HG03469 (cell line): ENCODE measurements around the gene ARMH1.
"Not testable (repeated sequence)": the region's sequence is repeated elsewhere in the genome, so short reads cannot be mapped to it uniquely, and the experiment has no call there.

ENCODE experiments used
- ATAC-seq: cut with Tn5 transposase; IDR thresholded peaks from one replicate; pipeline ENCODE4 v1.9.1; 2021; ENCODE audit warnings: mild to moderate bottlenecking, moderate library complexity, moderate number of reproducible peaks; ENCODE audit not compliant: unreplicated experiment

The ARMH1 gene

DNA sequence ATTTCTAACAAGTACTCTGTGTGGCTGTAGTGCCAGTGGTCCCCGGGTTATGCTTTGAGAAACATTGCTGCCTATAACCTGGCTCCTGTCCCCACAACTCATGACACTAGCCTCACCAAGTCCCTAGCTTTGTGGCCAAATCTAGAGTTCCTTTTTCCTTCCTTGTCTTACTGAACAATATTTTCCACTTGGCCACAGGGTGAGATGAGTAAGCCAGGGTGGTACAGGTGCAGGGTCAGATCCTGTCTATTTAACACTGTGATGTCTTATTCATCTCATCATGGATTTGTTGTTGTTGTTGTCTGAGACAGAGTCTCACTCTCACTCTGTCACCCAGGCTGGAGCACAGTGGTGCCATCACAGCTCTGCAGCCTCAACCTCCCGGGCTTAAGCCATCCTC lies 18.6 kb downstream of the ARMH1 start:
- ATAC-seq, result no peak

DNA sequence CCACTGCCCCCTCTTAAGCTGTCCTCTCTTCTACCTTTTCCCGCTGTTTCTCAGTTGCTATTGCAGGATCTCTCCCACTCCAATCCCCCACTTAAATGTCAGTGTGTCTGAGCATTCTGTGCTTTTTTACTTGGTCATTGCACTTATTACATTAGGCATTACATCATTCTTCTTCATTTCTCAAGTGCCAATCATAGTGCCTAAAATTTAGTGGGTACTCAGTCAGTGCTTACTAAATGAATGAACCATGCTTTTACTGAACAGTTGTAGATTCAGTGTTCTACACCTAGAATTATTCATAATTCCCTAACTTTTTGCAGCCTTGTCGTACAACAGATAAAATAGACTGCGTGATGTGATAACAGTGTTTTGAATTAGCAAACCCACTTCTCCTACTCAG lies 19.4 kb downstream of the ARMH1 start:
- ATAC-seq, result no peak

DNA sequence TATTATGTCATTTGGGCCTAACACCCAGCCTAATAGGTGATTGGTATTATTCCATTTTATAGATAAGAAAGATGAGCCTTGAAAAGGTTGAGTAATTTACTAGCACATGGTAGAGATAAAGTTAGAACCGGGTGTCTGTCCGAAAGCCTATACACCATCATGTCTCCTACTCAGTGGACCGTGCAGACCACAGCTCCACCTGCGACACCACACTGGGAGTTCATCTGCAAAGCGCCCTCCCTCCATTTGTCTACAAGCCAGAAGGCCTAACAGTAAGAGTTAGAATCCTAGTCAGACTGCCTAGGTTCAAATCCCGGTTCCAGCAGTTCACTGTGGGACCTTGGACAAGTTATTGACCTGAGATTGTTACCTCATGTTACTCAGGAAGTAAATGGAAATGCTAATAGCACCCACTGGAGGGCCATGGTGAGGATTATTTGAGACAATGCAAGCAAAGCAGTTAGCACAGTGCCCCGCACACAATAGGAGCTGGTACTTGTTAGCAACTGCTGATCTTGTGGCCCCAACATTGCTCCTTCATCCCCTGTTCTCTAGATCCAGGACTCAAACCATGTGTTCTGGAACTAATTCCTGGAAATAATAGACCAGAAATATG lies 20.5 kb downstream of the ARMH1 start:
- ATAC-seq, result no peak

DNA sequence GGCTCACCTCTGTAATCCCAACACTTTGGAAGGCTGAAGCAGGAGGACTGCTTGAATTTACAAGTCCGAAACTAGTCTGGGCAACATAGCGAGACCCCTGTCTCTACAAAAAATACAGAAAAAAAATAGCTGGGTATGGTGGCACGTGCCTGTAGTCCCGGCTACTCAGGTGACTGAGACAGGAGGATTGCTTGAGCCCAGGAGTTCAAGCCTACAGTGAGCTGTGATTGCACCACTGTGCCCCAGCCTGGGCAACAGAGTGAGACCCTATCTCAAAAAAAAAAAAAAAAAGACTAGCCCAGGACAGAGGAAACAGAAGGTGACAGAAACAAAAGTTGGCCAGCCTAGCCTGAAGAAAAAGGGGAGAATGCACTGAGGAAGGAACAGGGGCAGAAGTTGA lies 21.2 kb downstream of the ARMH1 start:
- ATAC-seq, result no peak

DNA sequence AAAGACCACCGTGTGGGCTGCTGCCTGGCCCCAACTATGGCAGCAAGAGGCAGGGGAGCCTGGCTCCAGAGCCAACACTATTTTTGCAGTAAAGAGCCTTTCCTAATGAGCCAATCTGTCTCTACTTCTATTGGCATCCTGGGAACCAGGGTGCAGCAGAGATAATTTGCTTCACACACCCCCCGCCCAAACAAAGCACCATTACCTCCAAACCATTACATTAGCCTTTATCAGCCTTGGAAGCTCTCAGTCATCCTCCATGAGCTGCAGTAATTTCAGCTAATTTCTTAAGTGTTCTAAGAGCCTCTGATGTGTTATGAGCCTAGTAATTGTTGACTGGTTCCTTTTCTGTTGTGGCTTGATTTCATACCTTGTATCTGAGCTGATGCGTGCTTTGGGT lies 21.6 kb downstream of the ARMH1 start:
- ATAC-seq, result no peak

DNA sequence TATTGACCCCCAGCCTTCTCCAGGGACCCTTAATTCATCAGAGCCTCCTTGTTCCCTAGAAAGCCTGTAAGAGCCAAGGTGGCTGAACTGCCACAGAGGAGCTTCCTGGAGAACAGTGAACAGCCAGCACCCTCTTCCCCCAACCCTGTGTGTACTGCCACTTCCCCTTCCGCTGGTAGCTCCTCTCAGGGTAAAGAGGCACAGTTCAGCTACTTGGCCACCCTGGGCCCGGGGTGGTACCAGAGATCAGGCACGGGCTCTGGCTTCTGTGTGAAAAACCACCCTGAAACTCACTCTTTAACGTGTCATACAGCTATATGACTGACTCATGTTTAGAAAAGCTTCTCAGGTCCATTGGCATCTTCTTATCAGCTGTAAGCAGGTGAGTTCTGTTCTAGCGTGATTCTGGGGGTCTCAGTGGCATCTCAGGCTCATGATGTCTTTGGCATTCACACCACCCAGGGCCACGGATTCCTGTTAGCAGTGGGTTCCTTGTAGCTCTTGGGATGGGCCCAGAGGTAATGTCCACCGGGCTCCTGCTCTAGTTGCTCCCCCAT lies 22.4 kb downstream of the ARMH1 start:
- ATAC-seq, result no peak

DNA sequence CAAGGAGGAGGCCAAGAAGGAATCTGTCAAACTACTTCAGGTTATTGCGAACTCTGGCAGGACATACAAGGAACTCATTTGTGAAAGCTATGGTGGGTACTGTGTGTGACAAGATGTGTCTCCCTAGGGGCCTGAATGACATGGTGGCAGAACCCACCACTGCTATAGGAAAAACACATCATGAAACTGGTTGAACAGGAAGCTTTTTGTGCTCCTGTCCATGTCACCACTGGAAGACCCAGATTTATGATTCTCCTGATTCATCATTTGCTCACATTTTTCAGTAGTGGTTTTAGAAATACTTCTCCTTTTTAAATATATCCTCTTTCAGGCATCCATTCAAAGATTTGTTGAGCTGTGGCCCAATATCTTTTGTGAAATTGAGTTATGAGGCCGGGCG lies 23.6 kb downstream of the ARMH1 start:
- no peak for ATAC-seq

DNA sequence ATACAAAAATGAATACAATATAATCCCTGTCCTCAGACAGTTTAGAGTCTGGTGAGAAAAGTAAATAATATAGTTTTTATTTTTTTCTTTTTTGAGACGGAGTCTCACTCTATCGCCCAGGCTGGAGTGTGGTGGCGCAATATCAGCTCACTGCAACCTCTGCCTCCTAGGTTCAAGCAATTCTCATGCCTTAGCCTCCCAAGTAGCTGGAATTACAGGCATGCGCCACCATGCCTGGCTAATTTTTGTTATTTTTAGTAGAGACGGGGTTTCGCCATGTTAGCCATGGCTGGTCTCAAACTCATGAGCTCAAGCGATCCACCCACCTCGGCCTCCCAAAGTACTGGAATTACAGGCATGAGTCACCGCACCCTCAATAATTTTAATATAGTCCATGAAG lies 24.9 kb downstream of the ARMH1 start:
- ATAC-seq, result not testable (repeated sequence)

DNA sequence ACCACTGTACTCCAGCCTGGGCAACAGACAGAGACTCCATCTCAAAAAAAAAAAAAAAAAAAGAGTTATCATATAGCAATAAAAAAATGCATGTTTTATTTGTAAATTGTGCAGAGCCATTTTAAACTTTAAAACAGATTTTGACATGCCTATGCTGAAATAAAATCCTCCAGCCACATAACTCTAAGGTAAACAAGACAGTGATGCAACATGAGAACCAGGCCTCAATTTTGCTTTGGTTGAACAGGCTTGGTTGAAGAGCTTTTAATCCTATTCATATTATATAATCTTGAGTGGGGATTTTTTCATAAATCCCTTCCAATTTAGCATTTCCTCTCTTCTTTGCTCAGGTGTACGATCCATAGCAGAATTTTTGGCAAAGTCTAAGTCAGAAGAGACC lies 26.1 kb downstream of the ARMH1 start:
- ATAC-seq, result no peak

DNA sequence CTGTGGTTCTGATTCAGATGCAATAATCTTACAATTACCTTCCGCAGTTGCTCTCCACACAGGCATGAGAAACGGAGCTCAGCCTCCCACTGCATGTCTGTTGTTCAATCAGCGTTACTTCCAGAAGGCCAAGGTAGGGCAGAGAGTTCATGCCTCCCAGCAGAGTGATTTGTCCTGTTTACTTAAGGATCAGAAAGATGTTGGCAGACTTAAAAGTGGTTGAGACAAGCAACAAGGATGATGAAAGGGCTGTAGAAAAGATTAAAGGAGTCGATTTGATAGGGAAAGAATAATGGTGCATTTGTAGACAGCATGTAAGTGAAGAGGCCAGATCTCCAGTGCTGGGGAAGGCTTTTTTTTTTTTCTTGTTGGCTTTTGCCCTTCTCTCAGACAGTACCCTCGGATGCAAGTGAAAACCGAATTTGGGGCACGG lies 26.6 kb downstream of the ARMH1 start:
- no peak for ATAC-seq

DNA sequence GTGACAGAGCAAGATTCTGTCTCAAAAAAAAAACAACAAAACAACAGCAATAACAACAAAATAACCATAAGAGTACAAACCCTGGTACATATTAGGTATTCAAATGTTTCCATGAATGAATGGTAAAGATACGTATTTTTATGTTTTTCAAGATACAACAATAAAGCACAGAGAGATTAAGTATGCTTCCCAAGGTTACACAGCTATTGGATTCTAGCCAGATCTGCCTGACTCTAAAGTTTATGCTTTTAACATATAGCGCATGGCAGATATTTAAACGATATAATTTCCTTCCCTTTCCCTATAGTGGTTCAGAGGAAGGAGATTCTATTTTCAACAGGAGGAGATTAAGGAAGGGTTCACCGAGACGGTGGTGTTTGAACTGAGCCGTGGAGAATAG lies 31.0 kb downstream of the ARMH1 start:
- ATAC-seq, result no peak

DNA sequence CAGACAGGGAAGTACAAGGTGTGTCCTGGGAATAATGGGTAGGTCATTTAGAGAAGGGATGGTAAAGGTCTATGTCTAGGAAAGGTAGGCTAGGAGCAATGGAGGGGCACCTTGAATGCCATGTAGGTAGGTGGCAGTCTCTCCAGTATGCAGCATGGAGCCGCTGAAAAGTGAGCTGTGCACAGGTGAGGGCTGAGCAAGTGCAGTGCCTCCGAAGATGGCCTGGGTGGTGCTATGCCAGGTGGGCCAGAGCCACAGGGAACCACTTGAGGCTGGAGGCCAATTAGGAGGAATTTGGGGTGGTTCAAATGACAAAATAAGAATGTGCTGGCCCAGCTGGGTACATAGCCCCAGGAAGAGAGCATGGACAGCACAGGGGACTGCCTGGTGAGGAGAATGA lies 31.4 kb downstream of the ARMH1 start:
- ATAC-seq, result no peak

DNA sequence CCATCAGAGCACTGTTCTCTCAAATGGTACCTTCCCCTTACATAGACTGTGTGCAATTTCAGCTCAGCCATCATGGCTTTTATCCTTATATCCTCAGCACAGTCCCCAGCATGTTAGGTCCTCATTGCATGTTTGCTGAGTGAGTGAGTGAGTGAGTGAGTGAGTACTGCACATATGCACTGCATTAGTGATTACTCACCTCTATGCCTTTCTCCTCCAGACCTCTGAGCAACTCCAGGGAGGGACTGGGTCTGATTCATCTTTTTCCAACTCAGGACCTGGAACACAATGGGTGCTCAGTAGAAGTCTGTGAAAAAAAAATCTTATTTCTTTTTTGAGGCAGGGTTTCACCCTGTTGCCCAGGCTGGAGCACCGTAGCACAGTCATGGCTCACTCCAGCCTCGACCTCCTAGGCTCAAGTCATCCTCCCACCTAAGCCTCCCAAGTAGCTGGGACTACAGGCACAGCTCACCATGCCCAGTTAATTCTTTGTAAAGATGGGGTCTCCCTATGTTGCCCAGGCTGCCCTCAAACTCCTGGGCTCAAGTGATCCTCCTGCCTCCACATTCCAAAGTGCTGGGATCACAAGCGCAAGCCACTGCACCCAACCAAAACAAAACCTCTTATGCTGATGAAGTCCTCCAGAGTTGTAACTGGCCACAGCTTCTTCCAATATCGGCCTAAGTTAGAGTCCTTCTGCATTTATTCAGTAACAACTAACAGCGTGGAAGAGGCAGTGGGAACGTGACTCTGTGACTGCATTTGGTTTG lies 32.8 kb downstream of the ARMH1 start:
- no peak for ATAC-seq

DNA sequence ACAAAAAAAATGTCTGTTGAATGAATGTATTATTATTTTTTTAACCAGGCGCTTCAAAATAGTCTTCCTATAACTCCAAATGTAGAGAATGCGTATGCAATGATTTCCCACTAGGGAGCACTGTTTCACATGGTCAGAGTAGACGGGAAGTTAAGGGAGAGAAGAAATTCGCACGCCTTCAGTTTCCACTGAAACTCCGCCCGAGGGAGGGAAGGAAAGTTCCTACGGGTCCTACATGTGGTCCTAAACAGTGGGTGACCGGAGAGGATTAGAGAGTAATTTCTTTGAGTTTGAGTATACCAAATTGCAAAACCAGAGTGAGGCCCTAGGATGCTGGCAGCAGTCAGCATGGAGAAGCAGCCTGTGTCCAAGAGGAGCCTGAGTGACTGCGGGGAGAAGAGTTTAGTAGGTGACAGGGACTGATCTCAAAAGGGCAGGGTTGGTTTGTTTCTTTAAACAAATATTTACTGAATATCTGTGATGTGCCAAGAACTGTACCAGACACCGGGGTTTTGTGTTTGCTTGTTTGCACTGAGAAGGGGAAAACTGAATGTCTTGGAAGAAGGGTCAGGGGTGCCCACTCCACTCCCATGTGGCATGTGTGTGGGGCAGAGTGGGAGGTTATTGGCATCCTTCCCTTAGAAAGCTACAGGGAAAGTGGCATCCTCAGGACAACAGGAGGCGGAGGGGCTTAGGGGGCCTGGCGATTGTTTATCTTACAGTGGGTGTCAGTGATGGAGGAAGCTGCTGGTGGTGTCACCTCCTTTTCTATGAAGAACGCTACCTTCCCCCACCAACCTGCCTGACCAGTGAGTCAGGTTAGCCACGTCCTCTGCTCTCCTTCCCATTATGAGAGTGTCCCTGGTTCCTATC lies 33.7 kb downstream of the ARMH1 start:
- ATAC-seq, result no peak

DNA sequence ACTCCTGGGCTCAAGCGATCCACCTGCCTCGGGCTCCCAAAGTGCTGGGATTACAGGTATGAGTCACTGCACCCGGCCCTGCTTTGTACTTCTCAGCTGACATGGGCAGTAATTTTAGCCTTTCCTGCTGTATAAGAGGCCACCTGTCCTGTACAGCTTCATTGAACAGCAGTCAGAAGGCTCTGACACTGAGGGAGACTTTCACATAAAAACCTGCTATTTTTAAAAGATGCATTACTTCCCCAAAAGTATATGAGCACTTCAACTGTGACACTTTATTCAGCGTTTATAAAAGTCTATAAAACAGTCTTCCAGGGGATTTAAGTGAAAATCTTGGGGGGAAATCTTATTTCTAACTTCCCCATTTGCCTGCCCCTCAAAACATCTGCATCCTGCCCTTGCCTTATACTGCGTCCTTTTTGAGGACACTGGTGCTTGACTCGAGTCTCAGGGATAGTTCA lies 38.8 kb downstream of the ARMH1 start:
- ATAC-seq, result no peak

DNA sequence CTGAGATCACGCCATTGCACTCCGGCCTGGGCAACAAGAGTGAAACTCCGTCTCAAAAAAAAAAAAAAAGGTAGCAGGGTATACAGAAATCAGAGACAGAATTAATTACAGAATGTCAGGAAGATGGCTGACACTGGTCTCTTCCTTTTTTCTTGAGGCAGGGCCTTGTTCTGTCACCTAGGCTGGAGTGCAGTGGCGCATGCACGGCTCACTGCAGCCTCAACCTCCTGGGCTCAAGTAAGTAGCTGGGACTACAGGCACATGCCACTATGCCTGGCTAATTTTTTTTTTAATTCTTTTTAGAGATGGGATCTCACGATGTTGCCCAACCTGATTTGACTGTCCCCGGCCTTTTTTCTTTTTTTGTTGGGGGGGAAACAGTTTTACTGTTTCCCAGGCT lies 40.0 kb downstream of the ARMH1 start:
- no peak for ATAC-seq

DNA sequence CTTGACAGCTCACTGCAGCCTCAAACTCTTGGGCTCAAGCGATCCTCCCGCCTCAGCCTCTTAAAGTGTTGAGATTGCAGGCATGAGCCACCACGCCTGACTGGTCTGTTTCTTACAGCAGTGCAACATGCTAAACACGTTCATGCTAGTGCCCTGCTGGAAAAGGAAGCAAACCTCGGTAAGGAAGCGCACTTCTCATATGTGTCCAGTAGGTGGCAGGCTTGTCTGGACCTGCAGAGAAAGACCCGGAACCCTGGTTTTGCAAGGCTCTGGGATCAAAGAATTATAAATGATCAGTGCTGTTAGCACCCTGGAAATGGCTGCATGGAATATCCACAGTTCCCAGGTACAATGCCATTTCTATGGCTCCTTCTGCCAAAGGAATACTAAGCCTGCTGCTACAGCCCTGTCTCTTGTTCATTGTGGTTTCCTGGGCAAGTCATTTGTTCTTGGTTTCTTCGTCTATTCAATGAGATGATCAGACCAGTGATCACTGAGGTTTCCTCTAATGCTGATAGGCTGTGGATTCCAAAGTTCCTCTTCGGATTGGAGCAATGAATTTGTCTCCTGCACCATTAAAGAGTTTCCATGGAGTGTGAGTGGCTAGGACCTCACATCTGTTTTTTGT lies 40.5 kb downstream of the ARMH1 start:
- no peak for ATAC-seq

DNA sequence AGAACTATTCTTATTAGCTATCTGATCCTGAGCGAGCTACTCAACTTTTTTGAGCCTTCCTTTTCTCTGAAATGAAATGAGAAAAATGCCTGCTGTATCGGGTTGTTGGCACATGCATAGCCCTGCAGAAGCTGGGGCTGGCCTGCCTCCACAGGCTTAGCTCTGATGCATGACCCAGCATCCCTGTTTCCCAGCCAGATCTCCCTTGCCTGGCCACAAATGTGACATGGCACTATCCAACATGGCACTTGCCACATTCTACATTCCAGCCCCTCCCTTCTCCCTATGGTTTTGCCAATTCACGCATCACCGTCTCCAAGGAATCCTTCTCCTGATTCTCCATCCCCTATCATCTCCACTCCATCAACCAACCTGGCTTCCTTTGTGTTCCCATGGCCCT lies 42.6 kb downstream of the ARMH1 start:
- no peak for ATAC-seq

DNA sequence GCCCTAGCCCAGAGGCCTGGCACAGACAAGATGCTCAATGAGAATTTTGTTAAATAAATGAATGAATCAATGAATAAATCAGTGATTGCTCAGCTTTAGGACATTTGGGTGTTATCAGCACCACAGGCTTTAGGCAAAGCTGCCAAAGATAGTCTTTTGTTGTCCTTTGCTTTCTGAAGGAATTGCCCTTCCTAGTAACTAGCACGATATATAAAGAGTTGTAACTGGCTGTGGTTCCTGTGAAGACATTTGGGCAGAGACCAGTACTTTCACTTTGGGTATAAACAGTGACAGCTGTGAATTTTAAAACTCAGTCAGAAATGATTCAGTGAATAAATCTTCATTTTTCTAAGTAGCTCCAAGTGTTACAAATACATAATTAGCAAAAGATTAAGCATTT lies 43.1 kb downstream of the ARMH1 start:
- no peak for ATAC-seq

DNA sequence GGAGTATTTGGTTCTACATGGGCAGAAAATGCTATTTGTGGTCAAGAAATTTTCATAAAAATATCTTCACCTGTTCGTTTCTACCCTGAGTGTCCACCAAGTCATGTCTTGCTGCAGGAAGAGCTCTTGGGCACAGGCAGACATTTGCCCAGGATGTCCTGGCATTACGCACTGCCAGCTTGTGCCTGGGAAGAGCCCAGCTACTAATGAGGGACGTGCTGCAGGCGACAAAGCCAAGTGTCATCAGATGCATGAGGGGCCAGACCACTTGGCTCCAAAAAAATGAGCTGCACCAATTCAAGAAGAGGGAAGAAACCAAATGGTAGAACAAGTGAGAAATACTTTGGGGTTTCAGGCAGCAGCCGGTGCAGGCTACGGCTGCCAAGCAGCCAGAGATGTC lies 43.6 kb downstream of the ARMH1 start:
- ATAC-seq, result no peak

DNA sequence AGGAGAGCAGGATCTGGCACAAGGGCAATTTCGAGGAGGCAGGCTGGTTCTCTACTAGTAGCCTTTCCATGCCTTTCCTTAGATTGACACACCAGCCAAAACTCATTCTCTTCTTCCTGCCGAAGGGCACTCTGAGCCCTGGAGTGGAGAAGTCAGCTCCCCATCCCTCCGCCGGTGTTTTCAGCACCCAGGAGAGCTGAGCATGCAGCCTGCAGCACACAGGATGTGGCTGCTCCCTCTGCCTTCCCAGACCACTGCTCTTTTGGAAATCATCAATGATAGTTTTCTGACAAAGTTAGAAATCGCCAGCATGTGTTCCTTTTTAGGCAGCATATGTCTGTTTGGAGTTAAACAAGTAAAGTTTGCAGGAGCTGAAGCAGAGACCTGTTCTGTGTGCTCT lies 44.8 kb downstream of the ARMH1 start:
- no peak for ATAC-seq
